ENCODE measurements around the gene ATP8A2. TPM values are rescaled to one million over a fixed set of nuclear protein-coding genes. Genes with fewer than 3 reads are reported as not detected.
"Not testable (repeated sequence)": the region's sequence is repeated elsewhere in the genome, so short reads cannot be mapped to it uniquely, and the experiment has no call there.

ATP8A2 gene
- total RNA-seq, 4 donors from 2014 or later = 0.16 to 0.54 (median 0.26) TPM

DNA sequence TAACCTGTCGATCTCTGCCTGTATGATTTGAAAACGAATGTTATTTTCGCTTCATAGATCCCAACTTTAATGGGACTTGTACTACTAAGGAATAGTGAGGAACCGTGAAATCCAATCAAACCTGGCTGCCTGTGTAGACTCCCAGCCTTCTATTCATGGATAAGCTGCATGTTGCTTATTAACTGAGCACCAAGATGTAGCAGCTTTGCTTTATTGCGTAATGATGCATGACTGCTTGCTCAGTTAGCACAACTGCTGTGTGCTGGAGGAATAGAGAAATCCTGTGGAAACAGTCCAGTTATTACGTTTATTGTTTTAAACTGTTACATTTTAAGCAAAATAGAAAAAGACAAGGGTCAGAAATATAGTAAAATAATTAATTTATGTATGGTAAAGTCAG, 571.9 kb downstream of the ATP8A2 start:
- H3K4me1 ChIP-seq = peaks cover 0 to 3% (median 0%) of the 10 kb centered on the region in 3 donors
- H3K4me3 ChIP-seq = no peak overlapping the region
- H3K36me3 ChIP-seq = no peaks in the 10 kb centered on the region
- peaks cover 0 to 3% (median 0%) of the 10 kb centered on the region in 3 donors for H3K9me3 ChIP-seq
- 77 to 92% methylated on average over 5 to 6 of the region's 6 CpGs for WGBS, 2 donors (ENCODE audit: low coverage in 1 of 2)
- no peak for ATAC-seq
- TF ChIP-seq POLR2A (IDR thresholded peaks at IDR 0.05) (no peak), EP300 (IDR thresholded peaks at IDR 0.05) (no peak), POLR2AphosphoS5 (IDR thresholded peaks at IDR 0.05) (no peak)
- TF ChIP-seq, protein P1, sequence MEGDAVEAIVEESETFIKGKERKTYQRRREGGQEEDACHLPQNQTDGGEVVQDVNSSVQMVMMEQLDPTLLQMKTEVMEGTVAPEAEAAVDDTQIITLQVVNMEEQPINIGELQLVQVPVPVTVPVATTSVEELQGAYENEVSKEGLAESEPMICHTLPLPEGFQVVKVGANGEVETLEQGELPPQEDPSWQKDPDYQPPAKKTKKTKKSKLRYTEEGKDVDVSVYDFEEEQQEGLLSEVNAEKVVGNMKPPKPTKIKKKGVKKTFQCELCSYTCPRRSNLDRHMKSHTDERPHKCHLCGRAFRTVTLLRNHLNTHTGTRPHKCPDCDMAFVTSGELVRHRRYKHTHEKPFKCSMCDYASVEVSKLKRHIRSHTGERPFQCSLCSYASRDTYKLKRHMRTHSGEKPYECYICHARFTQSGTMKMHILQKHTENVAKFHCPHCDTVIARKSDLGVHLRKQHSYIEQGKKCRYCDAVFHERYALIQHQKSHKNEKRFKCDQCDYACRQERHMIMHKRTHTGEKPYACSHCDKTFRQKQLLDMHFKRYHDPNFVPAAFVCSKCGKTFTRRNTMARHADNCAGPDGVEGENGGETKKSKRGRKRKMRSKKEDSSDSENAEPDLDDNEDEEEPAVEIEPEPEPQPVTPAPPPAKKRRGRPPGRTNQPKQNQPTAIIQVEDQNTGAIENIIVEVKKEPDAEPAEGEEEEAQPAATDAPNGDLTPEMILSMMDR (IDR thresholded peaks at IDR 0.05) = no peak
- no peak overlapping the region for H3K27ac ChIP-seq
- no peaks in the 10 kb centered on the region for H3K27me3 ChIP-seq

DNA sequence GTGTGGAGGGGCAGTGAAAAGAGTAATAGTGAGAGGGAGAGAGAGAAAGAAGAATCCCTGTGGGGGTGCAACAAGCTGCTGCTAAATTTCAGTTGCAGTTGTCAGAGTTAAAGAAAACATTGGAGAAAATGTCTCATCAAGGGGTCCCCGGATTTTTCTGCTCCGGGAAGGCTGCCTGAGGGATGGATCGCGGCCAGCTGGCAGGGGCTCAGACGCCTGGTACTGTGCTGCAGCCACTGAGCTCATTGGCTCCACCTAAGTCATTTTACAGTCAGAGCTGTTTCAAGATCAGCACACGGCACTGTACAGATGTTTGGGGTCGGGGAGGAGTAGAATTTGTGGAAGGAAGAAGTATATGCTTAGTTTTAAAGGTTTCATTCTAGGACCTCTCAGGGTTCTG, 573.8 kb downstream of the ATP8A2 start:
- Histone ChIP-seq H3K27ac (no peak overlapping the region), H3K4me1 (peaks cover 0 to 3% (median 0%) of the 10 kb centered on the region in 3 donors), H3K27me3 (no peaks in the 10 kb centered on the region), H3K36me3 (no peaks in the 10 kb centered on the region), H3K4me3 (no peak overlapping the region), H3K9me3 (peaks cover 0 to 11% (median 0%) of the 10 kb centered on the region in 3 donors)
- 6 to 7% methylated on average over 7 of the region's 7 CpGs for WGBS, 2 donors (ENCODE audit: low coverage in 1 of 2)
- TF ChIP-seq POLR2A (IDR thresholded peaks at IDR 0.05) (no peak), POLR2AphosphoS5 (IDR thresholded peaks at IDR 0.05) (no peak), EP300 (IDR thresholded peaks at IDR 0.05) (no peak)
- TF ChIP-seq, protein P1 (IDR thresholded peaks at IDR 0.05) = no peak
- no peak for ATAC-seq

DNA sequence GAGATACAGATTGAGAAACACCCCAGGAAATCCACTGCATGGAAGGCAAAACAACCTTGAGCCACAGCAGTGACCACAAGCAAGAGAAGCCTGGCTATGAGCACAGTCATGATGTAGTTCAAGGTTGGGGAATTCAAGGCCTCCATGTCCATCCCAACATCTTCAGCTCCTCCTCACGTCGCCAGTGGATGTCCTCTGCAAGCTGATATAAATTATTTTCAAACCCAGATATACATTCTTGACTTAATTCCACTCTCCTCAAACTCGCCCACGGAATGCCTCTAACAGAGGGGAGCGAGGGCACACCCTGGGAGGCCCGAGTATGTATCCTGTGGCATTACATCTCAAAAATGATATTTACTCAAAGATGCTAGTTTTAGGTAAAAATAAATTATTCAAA, 574.5 kb downstream of the ATP8A2 start:
- no peaks in the 10 kb centered on the region for H3K27me3 ChIP-seq
- WGBS, 2 donors (ENCODE audit: low coverage in 1 of 2) = 75 to 95% methylated on average over 6 of the region's 6 CpGs
- no peak overlapping the region for H3K27ac ChIP-seq
- no peak overlapping the region for H3K4me3 ChIP-seq
- ATAC-seq = no peak
- peaks cover 0 to 18% (median 0%) of the 10 kb centered on the region in 3 donors for H3K9me3 ChIP-seq
- H3K4me1 ChIP-seq = peaks cover 0 to 3% (median 0%) of the 10 kb centered on the region in 3 donors
- no peaks in the 10 kb centered on the region for H3K36me3 ChIP-seq
- TF ChIP-seq EP300 (IDR thresholded peaks at IDR 0.05) (no peak), POLR2AphosphoS5 (IDR thresholded peaks at IDR 0.05) (no peak), POLR2A (IDR thresholded peaks at IDR 0.05) (no peak)
- TF ChIP-seq, protein P1 (IDR thresholded peaks at IDR 0.05) = no peak

DNA sequence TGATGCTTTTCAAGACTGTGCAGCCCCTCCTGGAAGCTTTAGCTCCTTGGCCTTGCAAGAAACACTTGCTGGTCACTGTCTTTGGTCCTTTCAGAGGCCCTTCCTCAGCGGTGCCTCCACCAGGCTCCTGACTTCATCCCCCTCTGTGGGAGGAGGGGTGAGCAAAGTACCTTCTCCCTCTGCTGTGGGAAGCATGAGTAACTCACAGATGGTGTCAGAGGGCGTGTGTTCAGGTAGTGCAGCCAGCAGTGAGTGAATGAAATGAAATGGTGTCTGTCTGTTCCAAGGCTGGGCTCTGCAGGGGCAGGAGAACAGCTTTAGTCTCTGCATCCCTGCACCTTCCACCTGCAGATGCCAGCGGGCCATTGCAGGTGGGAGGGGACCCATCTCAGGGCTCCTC, 577.1 kb downstream of the ATP8A2 start:
- no peaks in the 10 kb centered on the region for H3K36me3 ChIP-seq
- H3K27me3 ChIP-seq = peaks cover 6% of the 10 kb centered on the region
- TF ChIP-seq EP300 (IDR thresholded peaks at IDR 0.05) (no peak), POLR2A (IDR thresholded peaks at IDR 0.05) (no peak), POLR2AphosphoS5 (IDR thresholded peaks at IDR 0.05) (no peak)
- TF ChIP-seq, protein P1 (IDR thresholded peaks at IDR 0.05) = no peak
- no peak overlapping the region for H3K4me3 ChIP-seq
- H3K4me1 ChIP-seq = peaks cover 0 to 3% (median 0%) of the 10 kb centered on the region in 3 donors
- WGBS, 2 donors (ENCODE audit: low coverage in 1 of 2) = 80% methylated on average over 1 of the region's 3 CpGs; no CpG with 5 or more reads in 1 of the 2 donors
- peaks cover 0 to 18% (median 0%) of the 10 kb centered on the region in 3 donors for H3K9me3 ChIP-seq
- ATAC-seq = no peak
- no peak overlapping the region for H3K27ac ChIP-seq

DNA sequence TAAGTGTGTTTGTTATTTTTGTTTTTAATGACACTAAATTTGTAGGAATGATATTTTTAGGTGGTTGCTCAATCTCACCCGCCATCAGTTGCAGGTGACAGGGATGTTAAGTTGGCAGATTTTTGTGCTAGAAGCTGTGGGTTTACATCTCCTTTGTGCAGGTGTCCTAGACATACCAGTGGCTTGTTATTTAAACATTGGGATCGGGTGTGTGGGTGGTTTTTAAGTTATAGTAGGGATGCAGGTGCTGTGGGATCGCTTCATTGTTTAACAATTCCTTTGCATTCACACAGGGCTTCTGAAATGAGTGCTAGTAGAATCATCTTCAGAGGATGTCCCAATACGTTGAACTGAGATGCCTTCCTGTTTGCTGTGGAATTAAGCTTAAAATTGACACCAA, 580.1 kb downstream of the ATP8A2 start:
- Histone ChIP-seq H3K4me1 (no peaks in the 10 kb centered on the region), H3K9me3 (peaks cover 0 to 24% (median 0%) of the 10 kb centered on the region in 3 donors), H3K4me3 (no peak overlapping the region), H3K36me3 (no peaks in the 10 kb centered on the region), H3K27ac (no peak overlapping the region), H3K27me3 (peaks cover 6% of the 10 kb centered on the region)
- TF ChIP-seq EP300 (IDR thresholded peaks at IDR 0.05) (no peak), POLR2AphosphoS5 (IDR thresholded peaks at IDR 0.05) (no peak), POLR2A (IDR thresholded peaks at IDR 0.05) (no peak)
- TF ChIP-seq, protein P1 (IDR thresholded peaks at IDR 0.05) = no peak
- WGBS, 2 donors (ENCODE audit: low coverage in 1 of 2) = 59 to 85% methylated on average over 4 of the region's 4 CpGs
- ATAC-seq = no peak

DNA sequence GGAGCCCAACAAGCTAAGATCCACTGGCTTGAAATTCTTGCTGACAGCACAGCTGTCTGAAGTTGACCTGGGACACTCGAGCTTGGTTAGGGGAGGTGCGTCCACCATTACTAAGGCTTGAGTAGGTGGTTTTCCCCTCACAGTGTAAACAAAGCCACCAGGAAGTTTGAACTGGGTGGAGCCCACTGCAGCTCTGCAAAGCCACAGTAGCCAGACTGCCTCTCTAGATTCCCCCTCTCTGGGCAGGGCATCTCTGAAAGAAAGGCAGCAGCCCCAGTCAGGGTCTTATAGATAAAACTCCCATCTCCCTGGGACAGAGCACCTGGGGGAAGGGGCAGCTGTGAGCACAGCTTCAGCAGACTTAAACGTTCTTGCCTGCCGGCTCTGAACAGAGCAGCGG, 582.3 kb downstream of the ATP8A2 start:
- H3K9me3 ChIP-seq = peaks cover 0 to 22% (median 0%) of the 10 kb centered on the region in 3 donors
- not testable (repeated sequence) for H3K4me3 ChIP-seq, H3K27me3 ChIP-seq, ATAC-seq, H3K27ac ChIP-seq, H3K4me1 ChIP-seq, H3K36me3 ChIP-seq
- no CpG with 5 or more reads among the region's 5 CpGs for WGBS, 2 donors (ENCODE audit: low coverage in 1 of 2)

DNA sequence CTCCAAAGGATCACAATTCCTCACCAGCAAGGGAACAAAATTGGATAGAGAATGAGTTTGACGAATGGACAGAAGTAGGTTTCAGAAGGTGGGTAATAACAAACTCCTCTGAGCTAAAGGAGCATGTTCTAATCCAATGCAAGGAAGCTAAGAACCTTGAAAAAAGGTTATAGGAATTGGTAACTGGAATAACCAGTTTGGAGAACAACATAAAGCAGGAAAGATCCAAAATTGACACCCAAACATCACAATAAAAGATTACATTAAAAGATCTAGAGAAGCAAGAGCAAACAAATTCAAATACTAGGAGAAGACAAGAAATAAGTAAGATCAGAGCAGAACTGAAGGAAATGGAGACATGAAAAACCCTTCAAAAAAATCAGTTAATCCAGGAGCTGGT, 583.2 kb downstream of the ATP8A2 start:
- H3K27ac ChIP-seq, H3K4me1 ChIP-seq, ATAC-seq, H3K4me3 ChIP-seq, H3K36me3 ChIP-seq, H3K27me3 ChIP-seq: not testable (repeated sequence)
- peaks cover 0 to 20% (median 0%) of the 10 kb centered on the region in 3 donors for H3K9me3 ChIP-seq
- 89 to 100% methylated on average over 1 of the region's 1 CpG for WGBS, 2 donors (ENCODE audit: low coverage in 1 of 2)
